Left lung (tissue), 10 donors: ENCODE results near the gene EVA1B. TPM values are rescaled to one million over a fixed set of nuclear protein-coding genes. Genes with fewer than 3 reads are reported as not detected.

ENCODE experiments used
- ATAC-seq: fragments of 200-7000 bp; cut with Tn5 transposase; one replicate; pipeline ENCODE4 v1.9.1; 2020; ENCODE audit warnings: moderate library complexity
- DNase-seq, 4 donors: peaks; one replicate each; pipeline ENCODE4 v3.0.0-alpha.2; 2013 to 2020
- H3K27ac ChIP-seq, 2 donors: fragments of 200-600 bp; sonication (generic) in 1 of 2; one replicate each; pipeline versions ENCODE4 v1.5.0 to v1.8.0; 2020 to 2021
- H3K27me3 ChIP-seq, 2 donors: fragments of 200-600 bp; sonication (generic) in 1 of 2; one replicate each; pipeline versions ENCODE4 v1.5.0 to v1.8.0; 2020 to 2021
- H3K36me3 ChIP-seq, 2 donors: fragments of 200-600 bp; sonication (generic) in 1 of 2; one replicate each; pipeline versions ENCODE4 v1.5.0 to v1.8.0; 2020 to 2021
- H3K4me1 ChIP-seq, 2 donors: fragments of 200-600 bp; one replicate each; pipeline ENCODE4 v1.8.0; 2021
- H3K4me3 ChIP-seq, 2 donors: fragments of 200-600 bp; sonication (generic) in 1 of 2; one replicate each; pipeline versions ENCODE4 v1.5.0 to v1.8.0; 2020 to 2021; ENCODE audit warnings: mild to moderate bottlenecking in 1 of 2
- H3K9me3 ChIP-seq, 2 donors: fragments of 200-600 bp; sonication (generic) in 1 of 2; one replicate each; pipeline versions ENCODE4 v1.5.0 to v1.8.0; 2020 to 2021
- CTCF ChIP-seq, 2 donors: fragments of 200-600 bp; sonication (generic) in 1 of 2; IDR thresholded peaks; one replicate each; pipeline versions ENCODE4 v1.5.0 to v1.8.0; 2021; ENCODE audit warnings: antibody characterized with exemption in 2 of 2
- intact Hi-C, 2 donors: fragments of 100-400 bp; cut with DNase I; formaldehyde crosslinking; loops; one replicate each; pipeline versions ENCODE4 v1.11.2 to v1.14.2; 2022
- polyA plus RNA-seq, 6 donors: library from polyadenylated mRNA; unstranded; fragments of 120-200 nt; gene quantifications; one replicate each; pipeline ENCODE4 v1.2.1, GENCODE V29; 2013; ENCODE audit not compliant: insufficient read length in 6 of 6
- total RNA-seq, 2 donors: library from RNA; stranded (reverse); fragmentation: NEBNext Ultra II Directional; extraction: Animal tissue kit (Norgen Biotek cat#: 25700); gene quantifications; one replicate each; pipeline ENCODE4 v1.2.1, GENCODE V29; 2021
- donor health status: DM: no; HTN: yes; CAD: no.
- donor health status: DM: no; HTN: no; CAD: no.

EVA1B gene
- total and polyA plus RNA-seq, 8 donors, result 21.9 to 53.7 (median 35.1) TPM

- ATAC-seq (no peak), DNase-seq (no peak)
- Histone ChIP-seq H3K9me3 (no peaks in the 10 kb centered on the region), H3K27ac (no peak overlapping the region), H3K27me3 (no peaks in the 10 kb centered on the region), H3K4me3 (no peak overlapping the region), H3K4me1 (peaks cover 3 to 15% of the 10 kb centered on the region in 2 donors), H3K36me3 (no peaks in the 10 kb centered on the region)
- no peak for TF ChIP-seq CTCF (IDR thresholded peaks at IDR 0.05)
- intact Hi-C loops, result no loop called here
These were observed 7.5 kb upstream of the EVA1B start for GRCh38 chr1:36330940-36331339.

GRCh38 chr1:36329817-36330216 lies 6.4 kb upstream of the EVA1B start:
- Histone ChIP-seq H3K27ac (peak overlapping the region in 1 of 2 donors; percentile 13), H3K36me3 (no peaks in the 10 kb centered on the region), H3K4me3 (no peak overlapping the region), H3K4me1 (peaks cover 3 to 16% of the 10 kb centered on the region in 2 donors), H3K27me3 (no peaks in the 10 kb centered on the region), H3K9me3 (no peaks in the 10 kb centered on the region)
- TF ChIP-seq CTCF (IDR thresholded peaks at IDR 0.05), result no peak
- DNase-seq (no peak), ATAC-seq (no peak)
- intact Hi-C loops, result no loop called here

GRCh38 chr1:36328713-36329112 lies 5.3 kb upstream of the EVA1B start:
- H3K9me3 ChIP-seq, result no peaks in the 10 kb centered on the region
- H3K27me3 ChIP-seq, result no peaks in the 10 kb centered on the region
- TF ChIP-seq CTCF (IDR thresholded peaks at IDR 0.05), result no peak
- DNase-seq (peak in 2 of 4 donors; percentile 23 to 71), ATAC-seq (peak; percentile 48)
- intact Hi-C loops, result no loop called here
- no peak overlapping the region for H3K4me3 ChIP-seq
- peaks cover 11 to 27% of the 10 kb centered on the region in 2 donors for H3K4me1 ChIP-seq
- no peaks in the 10 kb centered on the region for H3K36me3 ChIP-seq
- H3K27ac ChIP-seq, result peak overlapping the region in 1 of 2 donors; percentile 13

GRCh38 chr1:36328088-36328480 lies 4.6 kb upstream of the EVA1B start:
- H3K36me3 ChIP-seq, result no peaks in the 10 kb centered on the region
- no peak overlapping the region for H3K4me3 ChIP-seq
- no peaks in the 10 kb centered on the region for H3K9me3 ChIP-seq
- no peak for TF ChIP-seq CTCF (IDR thresholded peaks at IDR 0.05)
- DNase-seq (no peak), ATAC-seq (no peak)
- H3K27ac ChIP-seq, result peak overlapping the region in 1 of 2 donors; percentile 13
- peaks cover 0 to under 1% of the 10 kb centered on the region in 2 donors for H3K27me3 ChIP-seq
- H3K4me1 ChIP-seq, result peaks cover 12 to 30% of the 10 kb centered on the region in 2 donors
- intact Hi-C loops, result no loop called here

- H3K27me3 ChIP-seq, result peaks cover 0 to 6% of the 10 kb centered on the region in 2 donors
- no peak for ATAC-seq
- no peaks in the 10 kb centered on the region for H3K9me3 ChIP-seq
- no peak for TF ChIP-seq CTCF (IDR thresholded peaks at IDR 0.05)
- H3K4me3 ChIP-seq, result no peak overlapping the region
- H3K27ac ChIP-seq, result no peak overlapping the region
- DNase-seq, result no peak
- peaks cover 12 to 36% of the 10 kb centered on the region in 2 donors for H3K4me1 ChIP-seq
- H3K36me3 ChIP-seq, result no peaks in the 10 kb centered on the region
- intact Hi-C loops, result no loop called here
These were observed 4.1 kb upstream of the EVA1B start for GRCh38 chr1:36327421-36328087.
